ENCODE results near the gene GNA12.

DNA sequence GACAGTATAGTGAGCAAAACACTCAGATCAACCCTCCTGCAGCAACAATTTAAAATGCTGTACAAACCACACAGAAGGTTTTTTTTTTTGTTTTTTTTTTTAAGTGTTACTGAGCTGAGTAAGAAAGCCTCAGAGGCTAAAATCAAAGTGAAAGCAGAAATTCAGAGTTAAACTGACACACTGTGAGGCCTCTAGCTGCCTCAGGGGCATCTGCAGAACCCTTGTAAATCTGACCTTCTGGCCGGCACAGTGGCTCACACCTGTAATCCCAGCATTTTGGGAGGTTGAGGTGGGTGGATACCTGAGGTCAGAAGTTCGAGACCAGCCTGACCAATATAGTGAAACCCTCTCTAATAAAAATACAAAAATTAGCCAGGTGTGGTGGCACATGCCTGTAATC is 7.4 kb upstream of the GNA12 start:
- no peak for TF ChIP-seq POLR2AphosphoS5 (IDR thresholded peaks at IDR 0.05; ENCODE audit: low read depth, low read length)
- no peak for TF ChIP-seq SIN3A (IDR thresholded peaks at IDR 0.05; ENCODE audit: borderline replicate concordance, insufficient read depth, low read length)
- TF ChIP-seq TAF1 (IDR thresholded peaks at IDR 0.05; ENCODE audit: borderline replicate concordance, insufficient read depth, low read length), result no peak
- TF ChIP-seq REST (IDR thresholded peaks at IDR 0.05; ENCODE audit: insufficient read depth in 1 of 2, low read depth in 2 of 2, low read length in 2 of 2), result no peak

Data from PFSK-1 (cell line).